Cardiac muscle cell (in vitro differentiated cells and primary cell): ENCODE measurements around the gene GALNT9. TPM values are rescaled to one million over a fixed set of nuclear protein-coding genes. Genes with fewer than 3 reads are reported as not detected.
"Not testable (repeated sequence)": the region's sequence is repeated elsewhere in the genome, so short reads cannot be mapped to it uniquely, and the experiment has no call there.

Experiments
- DNase-seq, 2 donors: peaks; one replicate each; pipeline versions ENCODE4 v3.0.0 to v3.0.0-alpha.2; 2010 to 2017; ENCODE audit warnings: low read depth in 1 of 2, low spot score in 1 of 2
- H3K27ac ChIP-seq: fragments of 200-600 bp; sonication (generic); 2 replicates; pipeline ENCODE4 v1.5.1; 2016
- H3K27me3 ChIP-seq: fragments of 200-600 bp; sonication (generic); 2 replicates; pipeline ENCODE4 v1.6.0; 2016; ENCODE audit warnings: control low read depth
- H3K36me3 ChIP-seq: fragments of 200-600 bp; sonication (generic); 2 replicates; pipeline ENCODE4 v1.5.1; 2016; ENCODE audit warnings: control low read depth
- H3K4me1 ChIP-seq: fragments of 200-600 bp; sonication (generic); 2 replicates; pipeline ENCODE4 v1.8.1; 2017; ENCODE audit warnings: low read depth, mild to moderate bottlenecking, mixed run types
- H3K4me3 ChIP-seq: fragments of 200-600 bp; sonication (generic); 2 replicates; pipeline ENCODE4 v1.5.1; 2016; ENCODE audit warnings: mild to moderate bottlenecking
- H3K9me3 ChIP-seq: fragments of 200-600 bp; sonication (generic); 2 replicates; pipeline ENCODE4 v1.5.1; 2017; ENCODE audit warnings: low read depth, mild to moderate bottlenecking, control low read depth
- CTCF ChIP-seq: IDR thresholded peaks from 2 replicates; pipeline ENCODE4 v1.5.1; 2012; ENCODE audit warnings: low read depth, mild to moderate bottlenecking, low read length
- polyA plus RNA-seq: library from polyadenylated mRNA; unstranded; fragments of >200 nt; fragmentation: Nextera tagmentation; extraction: Ambion mirVana; gene quantifications from 2 replicates; pipeline ENCODE4 v1.2.1, GENCODE V29; 2016
- total RNA-seq: library from RNA; depleted of rRNA; stranded (reverse); fragments of >200 nt; gene quantifications from 2 replicates; pipeline ENCODE4 v1.2.3, GENCODE V29; 2016

The GALNT9 gene
- total and polyA plus RNA-seq, 2 experiments from 2014 or later: 0.42 to 0.45 TPM

DNA sequence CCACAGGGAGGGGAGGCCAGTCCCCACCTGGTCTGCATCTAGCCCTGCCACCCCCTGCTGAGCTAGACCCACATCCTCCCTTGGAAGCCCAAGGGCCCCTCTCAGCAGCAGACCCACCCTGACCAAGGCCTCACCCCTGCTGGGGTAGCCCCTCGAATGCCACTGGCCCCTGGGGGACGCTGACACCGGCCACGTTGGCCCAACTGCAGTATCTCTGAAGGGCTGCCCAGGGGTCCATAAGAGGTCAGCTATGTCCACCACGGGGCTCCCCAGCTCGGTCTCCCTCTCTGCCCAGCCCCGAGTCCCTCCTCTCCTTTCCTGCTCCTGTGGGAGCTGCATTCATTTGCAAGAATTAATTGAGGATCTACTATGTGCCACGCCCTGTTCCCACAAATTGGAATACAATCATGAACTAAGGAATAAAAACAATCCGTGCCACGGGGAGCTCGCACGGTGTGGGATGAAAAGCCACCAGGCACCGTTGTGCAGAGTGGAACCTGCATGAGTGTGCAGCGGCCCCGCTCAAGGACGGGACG, 71.4 kb downstream of the GALNT9 start:
- no peaks in the 10 kb centered on the region for H3K9me3 ChIP-seq
- H3K4me3 ChIP-seq: no peak overlapping the region
- TF ChIP-seq CTCF: no peak
- DNase-seq: no peak
- H3K27ac ChIP-seq: no peak overlapping the region
- no peaks in the 10 kb centered on the region for H3K4me1 ChIP-seq
- no peaks in the 10 kb centered on the region for H3K27me3 ChIP-seq
- H3K36me3 ChIP-seq: no peaks in the 10 kb centered on the region

DNA sequence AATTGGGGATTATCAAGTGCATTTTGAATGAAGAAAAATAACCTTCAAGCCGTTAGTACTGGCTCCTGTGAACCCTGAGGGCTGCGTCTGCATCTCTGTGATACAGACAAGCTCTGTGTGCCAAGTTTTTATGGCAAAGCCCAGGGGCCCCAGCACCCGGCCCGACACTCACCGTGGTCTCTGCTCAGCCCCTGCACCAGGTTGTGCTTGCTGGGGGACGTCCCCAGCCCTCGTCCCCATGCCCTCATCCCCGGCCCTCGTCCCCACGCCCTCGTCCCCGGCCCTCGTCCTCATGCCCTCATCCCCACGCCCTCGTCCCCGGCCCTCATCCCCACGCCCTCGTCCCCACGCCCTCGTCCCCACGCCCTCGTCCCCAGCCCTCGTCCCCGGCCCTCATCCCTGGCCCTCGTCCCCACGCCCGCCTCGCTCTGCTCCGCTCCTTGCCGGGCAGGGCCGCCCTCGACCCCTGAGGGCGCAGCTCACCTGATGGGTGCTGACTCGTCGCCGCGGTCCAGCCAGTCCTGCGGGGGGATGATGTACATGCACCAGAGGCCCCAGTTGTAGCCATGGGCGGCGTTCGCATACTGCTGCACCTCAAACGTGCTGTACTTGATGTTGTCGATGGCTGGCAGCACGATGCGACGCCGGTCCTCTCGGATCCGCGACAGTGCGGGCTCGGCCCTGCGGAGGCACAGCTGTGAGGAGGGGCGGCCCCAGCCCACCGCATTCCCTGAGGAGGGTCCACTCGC, 72.0 kb downstream of the GALNT9 start:
- no peak for TF ChIP-seq CTCF
- Histone ChIP-seq H3K27ac (no peak overlapping the region), H3K4me1 (no peaks in the 10 kb centered on the region), H3K36me3 (no peaks in the 10 kb centered on the region), H3K27me3 (no peaks in the 10 kb centered on the region), H3K4me3 (no peak overlapping the region), H3K9me3 (no peaks in the 10 kb centered on the region)
- DNase-seq: no peak

- no peaks in the 10 kb centered on the region for H3K9me3 ChIP-seq
- no peak overlapping the region for H3K4me3 ChIP-seq
- H3K27ac ChIP-seq: no peak overlapping the region
- DNase-seq: no peak
- TF ChIP-seq CTCF: no peak
- H3K36me3 ChIP-seq: no peaks in the 10 kb centered on the region
- no peaks in the 10 kb centered on the region for H3K4me1 ChIP-seq
- no peaks in the 10 kb centered on the region for H3K27me3 ChIP-seq
Observed at GRCh38 chr12:132256646-132257045, 72.7 kb downstream of the GALNT9 start.

GRCh38 chr12:132255642-132256041, 73.7 kb downstream of the GALNT9 start:
- Histone ChIP-seq H3K4me3 (no peak overlapping the region), H3K27ac (no peak overlapping the region), H3K36me3 (no peaks in the 10 kb centered on the region), H3K27me3 (no peaks in the 10 kb centered on the region), H3K4me1 (no peaks in the 10 kb centered on the region), H3K9me3 (no peaks in the 10 kb centered on the region)
- DNase-seq: no peak
- TF ChIP-seq CTCF: no peak

- Histone ChIP-seq H3K36me3 (no peaks in the 10 kb centered on the region), H3K27me3 (no peaks in the 10 kb centered on the region), H3K4me1 (no peaks in the 10 kb centered on the region), H3K9me3 (no peaks in the 10 kb centered on the region), H3K27ac (no peak overlapping the region), H3K4me3 (no peak overlapping the region)
- DNase-seq: no peak
- TF ChIP-seq CTCF: no peak
Observed at GRCh38 chr12:132253698-132254480, 75.5 kb downstream of the GALNT9 start.

GRCh38 chr12:132252981-132253380, 76.4 kb downstream of the GALNT9 start:
- H3K4me1 ChIP-seq, H3K36me3 ChIP-seq, H3K9me3 ChIP-seq, H3K27me3 ChIP-seq, H3K27ac ChIP-seq, DNase-seq, H3K4me3 ChIP-seq: not testable (repeated sequence)
